ENCODE data around the gene SORBS1. TPM values are rescaled to one million over a fixed set of nuclear protein-coding genes. Genes with fewer than 3 reads are reported as not detected.

SORBS1 gene
- total RNA-seq, 1 experiment from 2014 or later = 39.9 TPM

- no peak overlapping the region for H3K27ac Mint-ChIP-seq
- H3K27me3 Mint-ChIP-seq (ENCODE audit: low read depth) = no peaks in the 10 kb centered on the region
- TF ChIP-seq, protein P1, sequence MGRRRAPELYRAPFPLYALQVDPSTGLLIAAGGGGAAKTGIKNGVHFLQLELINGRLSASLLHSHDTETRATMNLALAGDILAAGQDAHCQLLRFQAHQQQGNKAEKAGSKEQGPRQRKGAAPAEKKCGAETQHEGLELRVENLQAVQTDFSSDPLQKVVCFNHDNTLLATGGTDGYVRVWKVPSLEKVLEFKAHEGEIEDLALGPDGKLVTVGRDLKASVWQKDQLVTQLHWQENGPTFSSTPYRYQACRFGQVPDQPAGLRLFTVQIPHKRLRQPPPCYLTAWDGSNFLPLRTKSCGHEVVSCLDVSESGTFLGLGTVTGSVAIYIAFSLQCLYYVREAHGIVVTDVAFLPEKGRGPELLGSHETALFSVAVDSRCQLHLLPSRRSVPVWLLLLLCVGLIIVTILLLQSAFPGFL (CRISPR knock-in tag; IDR thresholded peaks at IDR 0.05; ENCODE audit: borderline replicate concordance) = no peak
- TF ChIP-seq SOX15 (CRISPR knock-in tag; IDR thresholded peaks at IDR 0.05) (no peak), ZNF671 (CRISPR knock-in tag; IDR thresholded peaks at IDR 0.05) (no peak), CREM (CRISPR knock-in tag; IDR thresholded peaks at IDR 0.05) (no peak), ETV6 (CRISPR knock-in tag; IDR thresholded peaks at IDR 0.05) (no peak), RELA (CRISPR knock-in tag; IDR thresholded peaks at IDR 0.05; ENCODE audit: borderline replicate concordance) (no peak), ERG (CRISPR knock-in tag; IDR thresholded peaks at IDR 0.05) (no peak), IRF2 (CRISPR knock-in tag; IDR thresholded peaks at IDR 0.05; ENCODE audit: borderline replicate concordance, low read depth) (no peak), CTCF (IDR thresholded peaks at IDR 0.05) (no peak), ZNF532 (CRISPR knock-in tag; IDR thresholded peaks at IDR 0.05; ENCODE audit: borderline replicate concordance) (no peak), TEAD1 (CRISPR knock-in tag; IDR thresholded peaks at IDR 0.05) (no peak), NR2C2 (CRISPR knock-in tag; IDR thresholded peaks at IDR 0.05) (no peak), ATF6 (CRISPR knock-in tag; IDR thresholded peaks at IDR 0.05) (no peak), HMGA2 (CRISPR knock-in tag; IDR thresholded peaks at IDR 0.05) (no peak)
- TF ChIP-seq, protein P2, sequence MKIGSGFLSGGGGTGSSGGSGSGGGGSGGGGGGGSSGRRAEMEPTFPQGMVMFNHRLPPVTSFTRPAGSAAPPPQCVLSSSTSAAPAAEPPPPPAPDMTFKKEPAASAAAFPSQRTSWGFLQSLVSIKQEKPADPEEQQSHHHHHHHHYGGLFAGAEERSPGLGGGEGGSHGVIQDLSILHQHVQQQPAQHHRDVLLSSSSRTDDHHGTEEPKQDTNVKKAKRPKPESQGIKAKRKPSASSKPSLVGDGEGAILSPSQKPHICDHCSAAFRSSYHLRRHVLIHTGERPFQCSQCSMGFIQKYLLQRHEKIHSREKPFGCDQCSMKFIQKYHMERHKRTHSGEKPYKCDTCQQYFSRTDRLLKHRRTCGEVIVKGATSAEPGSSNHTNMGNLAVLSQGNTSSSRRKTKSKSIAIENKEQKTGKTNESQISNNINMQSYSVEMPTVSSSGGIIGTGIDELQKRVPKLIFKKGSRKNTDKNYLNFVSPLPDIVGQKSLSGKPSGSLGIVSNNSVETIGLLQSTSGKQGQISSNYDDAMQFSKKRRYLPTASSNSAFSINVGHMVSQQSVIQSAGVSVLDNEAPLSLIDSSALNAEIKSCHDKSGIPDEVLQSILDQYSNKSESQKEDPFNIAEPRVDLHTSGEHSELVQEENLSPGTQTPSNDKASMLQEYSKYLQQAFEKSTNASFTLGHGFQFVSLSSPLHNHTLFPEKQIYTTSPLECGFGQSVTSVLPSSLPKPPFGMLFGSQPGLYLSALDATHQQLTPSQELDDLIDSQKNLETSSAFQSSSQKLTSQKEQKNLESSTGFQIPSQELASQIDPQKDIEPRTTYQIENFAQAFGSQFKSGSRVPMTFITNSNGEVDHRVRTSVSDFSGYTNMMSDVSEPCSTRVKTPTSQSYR (CRISPR knock-in tag; IDR thresholded peaks at IDR 0.05) = no peak
- TF ChIP-seq, protein P3, sequence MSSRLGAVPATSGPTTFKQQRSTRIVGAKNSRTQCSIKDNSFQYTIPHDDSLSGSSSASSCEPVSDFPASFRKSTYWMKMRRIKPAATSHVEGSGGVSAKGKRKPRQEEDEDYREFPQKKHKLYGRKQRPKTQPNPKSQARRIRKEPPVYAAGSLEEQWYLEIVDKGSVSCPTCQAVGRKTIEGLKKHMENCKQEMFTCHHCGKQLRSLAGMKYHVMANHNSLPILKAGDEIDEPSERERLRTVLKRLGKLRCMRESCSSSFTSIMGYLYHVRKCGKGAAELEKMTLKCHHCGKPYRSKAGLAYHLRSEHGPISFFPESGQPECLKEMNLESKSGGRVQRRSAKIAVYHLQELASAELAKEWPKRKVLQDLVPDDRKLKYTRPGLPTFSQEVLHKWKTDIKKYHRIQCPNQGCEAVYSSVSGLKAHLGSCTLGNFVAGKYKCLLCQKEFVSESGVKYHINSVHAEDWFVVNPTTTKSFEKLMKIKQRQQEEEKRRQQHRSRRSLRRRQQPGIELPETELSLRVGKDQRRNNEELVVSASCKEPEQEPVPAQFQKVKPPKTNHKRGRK (CRISPR knock-in tag; IDR thresholded peaks at IDR 0.05; ENCODE audit: borderline replicate concordance) = no peak
- TF ChIP-seq, protein P4, sequence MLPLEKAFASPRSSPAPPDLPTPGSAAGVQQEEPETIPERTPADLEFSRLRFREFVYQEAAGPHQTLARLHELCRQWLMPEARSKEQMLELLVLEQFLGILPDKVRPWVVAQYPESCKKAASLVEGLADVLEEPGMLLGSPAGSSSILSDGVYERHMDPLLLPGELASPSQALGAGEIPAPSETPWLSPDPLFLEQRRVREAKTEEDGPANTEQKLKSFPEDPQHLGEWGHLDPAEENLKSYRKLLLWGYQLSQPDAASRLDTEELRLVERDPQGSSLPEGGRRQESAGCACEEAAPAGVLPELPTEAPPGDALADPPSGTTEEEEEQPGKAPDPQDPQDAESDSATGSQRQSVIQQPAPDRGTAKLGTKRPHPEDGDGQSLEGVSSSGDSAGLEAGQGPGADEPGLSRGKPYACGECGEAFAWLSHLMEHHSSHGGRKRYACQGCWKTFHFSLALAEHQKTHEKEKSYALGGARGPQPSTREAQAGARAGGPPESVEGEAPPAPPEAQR (CRISPR knock-in tag; IDR thresholded peaks at IDR 0.05) = no peak
- TF ChIP-seq, protein P5, sequence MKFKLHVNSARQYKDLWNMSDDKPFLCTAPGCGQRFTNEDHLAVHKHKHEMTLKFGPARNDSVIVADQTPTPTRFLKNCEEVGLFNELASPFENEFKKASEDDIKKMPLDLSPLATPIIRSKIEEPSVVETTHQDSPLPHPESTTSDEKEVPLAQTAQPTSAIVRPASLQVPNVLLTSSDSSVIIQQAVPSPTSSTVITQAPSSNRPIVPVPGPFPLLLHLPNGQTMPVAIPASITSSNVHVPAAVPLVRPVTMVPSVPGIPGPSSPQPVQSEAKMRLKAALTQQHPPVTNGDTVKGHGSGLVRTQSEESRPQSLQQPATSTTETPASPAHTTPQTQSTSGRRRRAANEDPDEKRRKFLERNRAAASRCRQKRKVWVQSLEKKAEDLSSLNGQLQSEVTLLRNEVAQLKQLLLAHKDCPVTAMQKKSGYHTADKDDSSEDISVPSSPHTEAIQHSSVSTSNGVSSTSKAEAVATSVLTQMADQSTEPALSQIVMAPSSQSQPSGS (CRISPR knock-in tag; IDR thresholded peaks at IDR 0.05; ENCODE audit: borderline replicate concordance, low read depth) = no peak
- H3K9me3 Mint-ChIP-seq = no peaks in the 10 kb centered on the region
- DNase-seq (ENCODE audit: low spot score) = no peak
- peaks cover 18% of the 10 kb centered on the region for H3K36me3 Mint-ChIP-seq
- no peak for ATAC-seq
- no peaks in the 10 kb centered on the region for H3K4me1 Mint-ChIP-seq
- no peak overlapping the region for H3K4me3 Mint-ChIP-seq
- ChIA-PET POLR2A (no interaction called here), CTCF (interaction anchor here (1.4 to 1.9 kb wide), 2 partner anchors 10 to 22 kb away, joined by 3 to 8 read pairs; no protein-coding TSS in a partner anchor)
Measured at GRCh38 chr10:95352684-95353083, 208.5 kb downstream of the SORBS1 start.

All from WTC11 (cell line).